ENCODE results near the gene PAX2.

Gene PAX2

DNA sequence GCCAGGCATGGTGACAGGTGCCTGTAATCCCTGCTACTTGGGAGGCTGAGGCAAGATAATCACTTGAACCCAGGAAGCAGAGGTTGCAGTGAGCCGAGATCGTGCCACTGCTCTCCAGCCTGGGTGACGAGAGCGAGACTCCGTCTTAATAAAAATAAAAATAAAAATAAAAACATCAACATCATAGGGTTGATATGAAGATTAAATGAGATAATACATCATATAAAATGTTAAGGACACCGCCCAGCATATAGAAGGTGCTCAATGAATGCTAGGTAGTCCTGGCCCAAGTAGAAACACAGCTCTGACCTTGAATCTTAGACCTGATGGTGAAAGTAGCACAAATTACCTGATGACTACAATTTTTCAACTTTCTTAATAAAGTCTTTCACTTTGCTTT is 74.0 kb downstream of the PAX2 start:
- no peak for DNase-seq

GRCh38 chr10:100823194-100823593 is 77.8 kb downstream of the PAX2 start:
- DNase-seq = no peak

- no peak for DNase-seq
Measured at GRCh38 chr10:100824886-100825285, 79.5 kb downstream of the PAX2 start.

DNA sequence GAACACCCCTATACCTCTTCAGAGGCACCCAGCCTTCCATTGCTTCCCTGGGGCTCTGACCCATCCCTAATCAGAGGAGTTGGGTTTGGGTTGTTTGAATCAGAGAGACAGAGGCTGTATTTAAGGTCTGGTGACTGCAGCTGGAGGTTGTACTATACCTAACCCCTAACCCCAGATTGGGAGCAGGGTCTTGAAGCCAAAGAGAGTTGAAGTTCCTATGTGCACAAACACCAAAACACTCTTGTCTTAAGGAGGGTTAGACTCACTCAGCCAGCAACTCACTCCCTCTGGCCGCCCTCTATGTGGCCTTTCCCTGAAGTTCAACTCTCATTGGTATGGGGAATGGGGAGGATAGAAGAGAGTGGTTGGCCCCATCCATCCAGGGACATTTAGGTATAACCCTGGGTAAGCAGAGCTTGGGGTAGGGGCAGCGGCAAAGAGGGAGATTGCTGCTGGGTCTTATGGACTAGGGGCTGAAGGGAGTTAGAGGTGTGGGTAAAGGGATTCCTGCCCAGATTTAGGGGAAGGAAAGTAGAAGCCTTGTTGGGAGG is 80.0 kb downstream of the PAX2 start:
- DNase-seq = no peak

DNA sequence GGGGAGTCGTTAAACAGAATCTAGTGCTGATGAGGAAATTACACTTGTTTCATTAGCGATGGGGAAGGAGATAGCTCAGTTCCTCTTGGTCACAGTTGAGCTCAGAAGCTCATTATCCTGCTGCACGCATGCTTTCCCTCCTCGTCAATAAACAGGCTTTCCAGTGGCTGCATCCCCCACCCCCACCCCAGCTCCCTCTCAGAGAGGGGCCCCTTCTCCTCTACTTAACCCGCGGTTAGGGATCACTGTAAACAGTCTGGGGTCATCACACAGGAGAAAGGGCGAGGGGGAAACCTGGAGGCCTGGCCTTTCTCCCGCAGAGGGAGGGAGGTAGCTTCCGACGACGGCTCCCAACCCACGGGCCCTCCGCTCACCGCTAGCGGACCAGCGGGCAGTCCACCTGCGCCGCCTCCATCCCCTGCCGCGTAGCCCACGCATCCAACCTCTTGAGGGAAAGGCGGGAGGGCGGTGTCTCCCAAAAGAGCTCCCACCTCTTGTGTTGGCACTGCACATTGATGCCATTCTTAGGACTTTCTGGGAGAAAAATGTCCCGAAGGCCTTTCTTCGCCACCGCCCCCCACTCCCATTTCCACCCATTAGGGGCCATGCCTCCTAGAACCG is 80.8 kb downstream of the PAX2 start:
- peak; percentile 15 to 36 for DNase-seq

DNA sequence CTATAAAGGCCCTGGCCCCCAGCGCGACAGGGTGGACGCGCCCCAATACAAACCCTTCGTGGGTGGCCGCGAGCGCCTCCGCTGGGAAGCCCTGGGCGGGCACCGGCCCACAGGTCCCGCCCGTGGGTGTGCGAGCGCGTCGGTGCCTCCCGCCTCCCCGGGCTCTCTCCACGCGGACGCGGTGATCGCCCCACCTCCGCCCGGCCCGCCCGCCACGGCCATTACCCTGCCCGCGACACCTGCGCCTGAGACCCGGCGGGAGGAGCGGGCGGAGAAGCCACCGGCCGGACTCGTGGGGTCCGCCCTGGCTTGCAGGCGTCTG is 81.2 kb downstream of the PAX2 start:
- no peak for DNase-seq

DNA sequence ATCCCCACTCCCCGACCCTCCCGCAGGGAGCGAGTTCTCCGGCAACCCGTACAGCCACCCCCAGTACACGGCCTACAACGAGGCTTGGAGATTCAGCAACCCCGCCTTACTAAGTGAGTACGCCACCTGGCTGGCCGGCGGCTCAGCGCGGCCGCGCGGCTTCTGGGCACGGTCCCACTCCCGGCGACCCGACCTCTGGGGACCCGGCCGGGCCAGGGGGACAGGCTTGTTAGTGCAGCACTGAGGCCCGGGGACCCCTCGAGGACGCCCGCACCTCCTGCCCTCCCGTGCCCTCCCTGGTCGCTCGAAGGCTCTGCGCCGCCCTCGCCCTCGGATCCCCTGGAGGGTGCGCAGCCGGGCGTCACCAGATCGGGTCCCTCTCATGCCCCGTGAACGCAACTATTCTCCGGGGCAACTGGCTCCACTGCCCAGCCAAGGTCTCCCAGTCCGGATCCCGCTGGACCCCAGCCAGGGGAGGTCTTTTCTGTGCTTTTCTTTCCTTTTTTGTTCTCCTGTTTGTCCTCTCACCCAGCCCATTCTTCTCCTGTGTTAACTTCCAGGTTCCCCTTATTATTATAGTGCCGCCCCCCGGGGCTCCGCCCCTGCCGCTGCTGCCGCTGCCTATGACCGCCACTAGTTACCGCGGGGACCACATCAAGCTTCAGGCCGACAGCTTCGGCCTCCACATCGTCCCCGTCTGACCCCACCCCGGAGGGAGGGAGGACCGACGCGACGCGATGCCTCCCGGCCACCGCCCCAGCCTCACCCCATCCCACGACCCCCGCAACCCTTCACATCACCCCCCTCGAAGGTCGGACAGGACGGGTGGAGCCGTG is 81.8 kb downstream of the PAX2 start:
- DNase-seq = no peak

DNA sequence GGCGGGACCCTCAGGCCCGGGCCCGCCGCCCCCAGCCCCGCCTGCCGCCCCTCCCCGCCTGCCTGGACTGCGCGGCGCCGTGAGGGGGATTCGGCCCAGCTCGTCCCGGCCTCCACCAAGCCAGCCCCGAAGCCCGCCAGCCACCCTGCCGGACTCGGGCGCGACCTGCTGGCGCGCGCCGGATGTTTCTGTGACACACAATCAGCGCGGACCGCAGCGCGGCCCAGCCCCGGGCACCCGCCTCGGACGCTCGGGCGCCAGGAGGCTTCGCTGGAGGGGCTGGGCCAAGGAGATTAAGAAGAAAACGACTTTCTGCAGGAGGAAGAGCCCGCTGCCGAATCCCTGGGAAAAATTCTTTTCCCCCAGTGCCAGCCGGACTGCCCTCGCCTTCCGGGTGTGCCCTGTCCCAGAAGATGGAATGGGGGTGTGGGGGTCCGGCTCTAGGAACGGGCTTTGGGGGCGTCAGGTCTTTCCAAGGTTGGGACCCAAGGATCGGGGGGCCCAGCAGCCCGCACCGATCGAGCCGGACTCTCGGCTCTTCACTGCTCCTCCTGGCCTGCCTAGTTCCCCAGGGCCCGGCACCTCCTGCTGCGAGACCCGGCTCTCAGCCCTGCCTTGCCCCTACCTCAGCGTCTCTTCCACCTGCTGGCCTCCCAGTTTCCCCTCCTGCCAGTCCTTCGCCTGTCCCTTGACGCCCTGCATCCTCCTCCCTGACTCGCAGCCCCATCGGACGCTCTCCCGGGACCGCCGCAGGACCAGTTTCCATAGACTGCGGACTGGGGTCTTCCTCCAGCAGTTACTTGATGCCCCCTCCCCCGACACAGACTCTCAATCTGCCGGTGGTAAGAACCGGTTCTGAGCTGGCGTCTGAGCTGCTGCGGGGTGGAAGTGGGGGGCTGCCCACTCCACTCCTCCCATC is 82.7 kb downstream of the PAX2 start:
- peak in 1 of 2 donors; percentile 14 for DNase-seq

GRCh38 chr10:100828738-100829096 is 83.3 kb downstream of the PAX2 start:
- DNase-seq = no peak

- no peak for DNase-seq
Measured at GRCh38 chr10:100829097-100829870, 83.9 kb downstream of the PAX2 start.

- no peak for DNase-seq
Measured at GRCh38 chr10:100829933-100830727, 84.7 kb downstream of the PAX2 start.

DNA sequence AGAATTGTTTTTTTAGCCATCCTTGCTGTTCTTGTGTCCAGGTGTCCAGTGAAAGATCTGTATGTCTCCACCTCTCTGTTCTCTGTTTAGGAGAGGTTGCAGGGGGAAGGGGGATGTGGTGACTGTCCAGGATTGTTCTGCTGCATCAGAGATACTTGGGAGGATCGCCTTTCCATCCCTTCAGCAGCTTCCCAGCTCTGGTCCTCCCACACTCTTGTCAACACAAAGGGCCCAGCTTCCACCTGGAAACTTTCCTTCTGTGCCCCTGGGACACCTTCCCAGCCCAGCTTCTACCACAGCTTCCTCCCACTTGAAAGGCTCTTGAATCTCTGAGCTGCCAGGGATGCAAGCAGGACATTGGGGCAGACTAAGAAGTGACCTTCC is 85.3 kb downstream of the PAX2 start:
- DNase-seq = no peak

GRCh38 chr10:100831742-100832141 is 86.4 kb downstream of the PAX2 start:
- no peak for DNase-seq

GRCh38 chr10:100835810-100836209 is 90.4 kb downstream of the PAX2 start:
- DNase-seq = no peak

- DNase-seq = no peak
Measured at GRCh38 chr10:100836891-100837290, 91.5 kb downstream of the PAX2 start.

DNA sequence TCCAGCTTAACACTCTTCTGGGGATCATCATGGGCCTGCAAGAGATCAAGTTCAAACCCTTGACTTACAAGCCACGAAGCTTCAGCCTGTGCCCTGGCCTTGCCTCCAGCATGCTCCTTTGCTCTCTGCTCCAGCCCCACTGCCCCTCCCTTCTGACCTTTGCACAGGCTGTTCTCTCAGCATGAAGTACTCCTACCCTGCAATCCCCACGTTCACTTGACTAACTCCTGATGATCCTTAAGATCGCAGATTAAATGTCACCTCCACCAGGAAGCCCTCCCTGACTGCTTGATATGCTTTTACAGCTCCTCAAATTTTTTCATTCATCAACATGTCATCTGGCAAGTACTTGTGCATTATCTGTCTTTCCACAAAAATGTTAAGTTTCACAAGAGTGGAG is 91.9 kb downstream of the PAX2 start:
- no peak for DNase-seq

- peak in 1 of 2 donors; percentile 26 for DNase-seq
Measured at GRCh38 chr10:100838986-100839385, 93.6 kb downstream of the PAX2 start.

DNA sequence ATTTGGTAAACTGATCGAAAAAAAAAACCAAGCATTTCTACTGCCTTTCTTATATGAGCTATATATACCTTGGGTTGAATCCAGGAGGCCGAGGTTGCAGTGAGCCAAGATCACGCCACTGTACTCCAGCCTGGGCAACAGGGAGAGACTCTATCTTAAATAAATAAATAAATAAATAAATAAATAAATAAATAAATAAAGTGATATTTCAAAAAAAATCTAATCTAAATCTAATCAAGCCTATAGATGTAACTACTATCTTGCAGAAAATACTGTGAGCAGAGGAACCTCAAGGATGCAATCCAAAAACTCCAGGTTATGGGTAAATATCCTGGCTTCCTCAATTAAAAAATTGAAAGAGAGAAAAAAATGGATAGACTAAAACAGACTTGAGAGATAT is 96.1 kb downstream of the PAX2 start:
- DNase-seq = no peak

DNA sequence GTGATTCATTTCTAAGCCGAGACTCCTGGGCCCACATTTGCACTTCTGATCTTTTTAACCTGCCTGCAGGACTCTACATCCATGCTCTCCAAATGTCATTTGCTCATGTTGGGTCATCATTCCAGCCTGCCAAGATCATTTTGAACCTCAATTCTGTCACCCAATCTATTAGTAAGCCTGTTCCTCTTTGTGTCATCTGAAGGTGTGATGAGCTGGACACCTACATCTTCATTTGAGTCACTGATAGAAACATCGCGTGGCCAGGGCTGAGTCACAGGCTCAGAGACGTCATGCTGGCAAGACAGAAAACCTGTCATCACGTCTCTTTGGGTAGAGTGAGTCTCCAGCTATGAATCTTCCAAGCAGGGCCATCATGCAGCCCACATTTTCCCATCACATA is 102.1 kb downstream of the PAX2 start:
- no peak for DNase-seq

GRCh38 chr10:100848770-100849169 is 103.4 kb downstream of the PAX2 start:
- no peak for DNase-seq

DNA sequence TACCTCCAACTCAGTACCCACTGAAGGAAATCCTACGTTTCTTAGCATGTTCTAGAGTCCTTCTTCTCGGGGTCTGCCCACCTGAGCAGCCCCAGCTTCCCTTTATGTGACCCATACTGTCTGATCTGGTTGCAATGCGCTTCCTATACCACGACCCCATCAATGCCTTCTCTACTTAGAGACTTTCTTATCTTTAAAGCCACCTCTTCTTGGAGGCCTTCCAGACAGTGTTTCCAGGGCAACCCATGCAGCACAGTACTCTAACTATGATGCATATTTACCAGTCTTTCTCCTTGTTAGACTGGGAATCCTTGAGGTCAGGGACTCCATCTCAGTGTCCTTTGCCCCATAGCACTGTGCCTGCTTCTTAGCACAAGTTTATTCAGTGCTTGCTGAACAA is 112.9 kb downstream of the PAX2 start:
- no peak for DNase-seq

Data from inflammatory macrophage (primary cell).